Cortex of kidney (tissue), 1 donor: ENCODE data around the gene ATP5ME.
"Not testable (repeated sequence)": the region's sequence is repeated elsewhere in the genome, so short reads cannot be mapped to it uniquely, and the experiment has no call there.

Experiments used
- DNase-seq: peaks from one replicate; lab custom pipeline; 2025; lab: John Stamatoyannopoulos, UW

Gene ATP5ME

DNA sequence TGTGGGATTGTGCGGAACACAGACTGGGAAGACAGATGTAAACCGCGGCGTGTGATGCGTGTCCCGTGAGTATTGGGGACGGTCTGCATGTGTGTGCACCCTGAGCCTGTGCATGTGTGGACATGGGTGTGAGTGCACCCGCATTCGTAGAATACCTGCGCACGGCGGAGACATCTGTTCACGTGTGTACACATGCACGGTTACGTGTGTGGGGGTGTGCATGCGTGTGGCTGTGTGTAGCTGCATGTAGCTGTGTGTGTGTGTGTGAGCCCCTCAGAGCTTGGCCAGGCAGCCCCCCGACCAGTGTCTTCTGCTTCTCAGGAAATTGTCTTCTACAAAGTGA, 19.6 kb downstream of the ATP5ME start:
- DNase-seq: no peak

- DNase-seq: no peak
Observed at GRCh38 chr4:653831-654502, 20.1 kb downstream of the ATP5ME start.

DNA sequence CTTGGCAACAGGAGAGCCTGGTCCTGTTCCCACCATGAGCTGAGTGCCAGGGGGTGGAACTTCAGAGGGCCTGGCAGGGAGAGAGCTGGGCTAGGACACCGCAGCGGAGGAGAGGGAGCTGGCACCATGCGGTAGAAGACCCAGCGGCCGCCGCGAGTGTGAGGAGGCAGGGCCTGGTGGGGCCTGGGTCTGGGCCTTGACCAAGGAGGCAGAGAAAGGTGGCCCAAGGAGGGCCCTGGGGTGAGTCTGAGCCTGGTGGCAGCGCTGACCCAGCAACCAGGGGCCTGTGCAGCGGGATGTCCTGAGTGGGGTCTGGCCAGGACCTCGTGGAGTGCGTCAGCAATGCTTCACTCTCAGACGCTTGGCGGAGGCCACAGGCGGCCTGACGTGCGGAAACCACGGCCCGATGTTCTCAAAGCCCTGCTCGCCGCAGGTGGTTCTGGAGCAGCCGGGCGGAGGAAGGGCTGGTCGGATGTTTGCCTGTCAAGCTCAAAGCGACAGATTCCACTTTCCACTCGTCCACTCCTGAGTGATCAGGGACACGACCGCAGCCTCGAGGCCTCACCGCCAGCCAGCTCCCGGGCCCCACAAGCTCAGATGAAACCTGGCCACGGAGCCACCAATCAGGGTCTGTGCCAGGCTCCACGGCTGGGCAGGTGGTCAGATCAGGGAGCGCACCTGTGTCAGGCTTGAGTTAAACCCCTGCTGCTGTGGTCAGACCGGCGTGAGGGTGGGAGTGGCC, 20.8 kb downstream of the ATP5ME start:
- no peak for DNase-seq

- no peak for DNase-seq
Observed at GRCh38 chr4:651884-652642, 22.0 kb downstream of the ATP5ME start.

- DNase-seq: no peak
Observed at GRCh38 chr4:650951-651883, 22.9 kb downstream of the ATP5ME start.

DNA sequence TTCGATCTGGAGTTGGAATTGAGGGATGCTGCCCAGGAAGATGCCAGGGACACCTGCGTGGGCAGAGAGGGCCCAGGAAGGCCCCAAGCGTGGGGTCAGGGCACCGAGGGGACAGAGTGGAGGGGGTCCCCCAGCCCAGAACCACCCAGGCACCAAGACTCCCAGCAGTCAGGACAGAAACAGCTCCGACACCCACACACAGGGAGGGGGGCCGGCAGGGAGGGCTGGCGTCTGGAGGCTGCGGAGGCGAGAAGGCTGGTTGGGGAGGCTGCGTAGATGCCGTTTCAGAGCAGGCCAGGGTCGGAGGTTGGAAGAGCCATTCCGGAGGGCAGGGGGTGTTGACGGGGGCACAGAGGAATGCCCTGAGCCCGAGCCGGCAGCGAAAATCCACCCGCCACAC, 23.6 kb downstream of the ATP5ME start:
- DNase-seq: no peak

DNA sequence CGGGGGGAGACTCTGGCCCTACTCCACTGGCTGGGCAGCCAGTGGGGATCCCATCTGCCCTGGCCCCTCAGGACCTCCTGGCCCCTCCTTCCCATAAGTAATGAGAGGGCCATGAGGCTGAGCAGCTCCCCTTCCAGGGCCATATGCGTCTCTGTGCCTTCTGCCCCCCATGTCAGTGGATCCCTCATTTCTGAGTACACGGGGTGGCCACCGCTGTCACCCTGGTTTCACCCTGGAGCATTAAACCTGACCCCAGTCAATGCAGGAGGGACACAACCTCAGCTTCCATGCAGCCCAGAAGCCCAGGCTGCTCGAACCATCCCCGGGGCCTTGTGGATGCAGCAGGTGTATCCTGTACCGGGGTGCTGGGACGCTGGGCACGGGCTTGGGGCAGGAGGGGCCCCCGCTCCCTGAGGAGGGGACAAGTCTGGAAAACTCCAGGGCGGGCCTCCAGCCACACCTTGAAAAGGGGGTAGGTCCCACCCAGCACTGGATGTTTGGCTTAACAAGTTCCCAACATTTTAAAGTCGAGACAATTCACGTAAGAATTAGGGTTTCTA, 24.2 kb downstream of the ATP5ME start:
- DNase-seq: no peak

DNA sequence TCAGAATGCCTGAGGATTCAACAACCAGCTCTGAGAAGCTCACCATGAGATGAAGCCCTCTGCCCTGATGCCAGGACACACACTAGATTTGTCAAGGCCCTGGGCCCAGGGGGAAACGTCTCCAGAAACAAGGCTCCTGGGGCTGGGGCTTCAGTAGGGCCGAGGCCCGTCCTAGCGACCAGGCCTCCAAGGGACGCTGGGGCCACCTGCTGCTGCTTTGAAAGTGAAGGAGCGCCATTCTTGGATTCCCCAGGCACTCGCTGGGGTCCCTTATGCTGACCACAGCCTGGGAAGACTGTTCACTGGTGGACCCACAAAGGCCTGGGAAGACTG, 24.8 kb downstream of the ATP5ME start:
- no peak for DNase-seq

DNA sequence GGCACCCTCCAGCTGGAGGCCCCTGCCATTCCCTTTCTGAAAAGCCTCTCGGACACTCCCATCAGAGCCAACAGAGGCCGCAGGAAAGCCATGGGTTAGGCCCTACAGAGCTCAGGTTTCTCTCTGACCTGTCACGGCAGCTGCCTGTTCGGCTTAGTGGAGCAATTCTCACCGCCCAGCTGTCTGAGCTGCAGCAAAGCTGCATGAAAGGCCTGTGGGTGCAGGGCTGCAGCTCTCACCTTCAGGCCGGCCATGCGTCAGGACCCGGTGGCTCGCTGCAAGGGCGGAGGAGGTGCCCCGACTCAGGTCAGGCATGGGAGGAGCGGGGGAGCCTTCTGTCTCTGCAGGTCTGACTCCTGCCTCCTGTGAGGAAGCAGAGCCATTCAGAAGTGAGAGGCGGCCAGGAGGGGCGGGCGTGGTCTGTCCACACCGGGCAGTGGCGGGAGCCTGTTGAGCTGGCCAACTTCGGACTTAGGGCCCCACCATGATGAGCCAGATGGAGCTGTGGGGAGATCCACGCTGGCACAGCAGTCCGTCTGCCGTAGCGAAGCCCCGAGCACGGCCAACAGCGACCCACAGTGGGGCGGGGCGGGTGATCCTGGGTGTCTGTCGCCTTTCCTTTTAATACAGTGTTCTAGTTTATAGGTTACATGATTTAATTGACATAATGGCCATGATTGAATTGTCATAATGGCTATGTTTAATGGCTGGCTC, 25.3 kb downstream of the ATP5ME start:
- DNase-seq: no peak

GRCh38 chr4:647481-647880, 26.6 kb downstream of the ATP5ME start:
- no peak for DNase-seq

DNA sequence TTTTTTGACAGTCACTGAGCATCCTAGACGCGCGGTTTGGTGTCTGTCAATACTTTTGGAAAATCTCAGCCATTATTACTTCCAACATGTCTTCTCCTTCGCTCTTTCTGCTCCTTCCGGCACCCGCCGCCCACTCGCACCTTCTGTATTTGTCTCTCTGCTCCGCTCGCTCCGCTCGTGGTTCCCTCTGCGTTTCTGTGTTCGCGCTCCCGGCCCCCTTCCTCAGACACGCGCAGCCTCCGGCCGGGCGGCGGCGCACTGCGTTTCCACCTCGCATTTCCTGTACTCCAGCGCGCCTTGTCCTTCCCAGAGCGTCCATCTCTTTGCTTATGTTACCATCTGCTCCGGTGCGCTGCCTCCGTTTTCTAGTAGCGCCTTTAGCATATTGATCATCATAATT, 27.6 kb downstream of the ATP5ME start:
- no peak for DNase-seq

DNA sequence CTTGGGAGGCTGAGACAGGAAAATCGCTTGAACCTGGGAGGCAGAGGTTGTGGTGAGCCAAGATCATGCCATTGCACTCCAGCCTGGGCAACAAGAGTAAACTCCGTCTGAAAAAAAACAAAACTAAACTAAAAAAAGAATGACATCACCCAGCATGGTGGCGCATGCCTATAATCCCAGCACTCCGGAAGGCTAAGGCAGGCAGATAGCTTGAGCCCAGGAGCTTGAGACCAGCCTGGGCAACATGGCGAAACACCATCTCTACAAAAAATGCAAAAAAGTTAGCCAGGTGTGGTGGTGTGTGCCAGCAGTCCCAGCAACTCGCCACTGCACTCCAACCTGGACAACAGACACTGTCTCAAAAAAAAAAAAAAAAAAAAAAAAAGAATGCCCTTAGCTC, 31.7 kb downstream of the ATP5ME start:
- not testable (repeated sequence) for DNase-seq

DNA sequence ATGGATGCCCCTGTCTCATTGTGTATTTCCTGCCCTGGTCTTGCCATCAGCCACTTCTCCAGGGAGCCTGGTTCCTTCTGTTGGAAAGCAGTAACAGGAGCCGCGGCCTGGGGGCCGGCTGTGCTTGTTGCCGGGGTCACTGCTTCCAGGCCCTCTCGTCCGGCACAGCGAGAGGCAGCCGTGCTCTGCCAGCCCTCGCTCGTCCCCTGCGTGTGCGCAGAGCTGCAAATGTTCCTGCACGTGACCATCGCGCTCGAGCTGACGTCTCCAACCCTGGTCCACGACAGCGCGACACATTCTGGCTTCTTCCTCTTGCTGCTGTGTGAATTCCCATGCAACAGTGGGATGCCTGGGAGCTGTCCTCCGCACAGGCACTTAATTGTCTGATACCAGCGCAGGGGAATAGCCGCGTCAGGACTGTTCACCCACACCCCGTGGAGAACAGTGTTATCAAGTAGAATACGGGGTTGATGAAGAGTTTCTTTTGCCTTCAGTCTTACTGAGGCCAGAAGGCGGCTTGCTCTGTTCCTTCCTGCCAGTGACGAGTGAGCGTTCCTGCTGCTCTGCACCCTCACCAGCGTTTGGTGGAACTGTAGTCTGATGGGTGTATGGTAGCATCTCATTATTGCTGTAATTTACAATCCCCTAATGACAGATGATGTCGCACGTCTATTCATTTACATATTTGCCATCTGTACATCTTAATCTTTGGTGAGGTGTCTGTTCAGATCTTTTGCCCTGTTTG, 36.4 kb downstream of the ATP5ME start:
- no peak for DNase-seq

- DNase-seq: no peak
Observed at GRCh38 chr4:636628-637159, 37.4 kb downstream of the ATP5ME start.

- DNase-seq: no peak
Observed at GRCh38 chr4:635851-636627, 38.0 kb downstream of the ATP5ME start.

DNA sequence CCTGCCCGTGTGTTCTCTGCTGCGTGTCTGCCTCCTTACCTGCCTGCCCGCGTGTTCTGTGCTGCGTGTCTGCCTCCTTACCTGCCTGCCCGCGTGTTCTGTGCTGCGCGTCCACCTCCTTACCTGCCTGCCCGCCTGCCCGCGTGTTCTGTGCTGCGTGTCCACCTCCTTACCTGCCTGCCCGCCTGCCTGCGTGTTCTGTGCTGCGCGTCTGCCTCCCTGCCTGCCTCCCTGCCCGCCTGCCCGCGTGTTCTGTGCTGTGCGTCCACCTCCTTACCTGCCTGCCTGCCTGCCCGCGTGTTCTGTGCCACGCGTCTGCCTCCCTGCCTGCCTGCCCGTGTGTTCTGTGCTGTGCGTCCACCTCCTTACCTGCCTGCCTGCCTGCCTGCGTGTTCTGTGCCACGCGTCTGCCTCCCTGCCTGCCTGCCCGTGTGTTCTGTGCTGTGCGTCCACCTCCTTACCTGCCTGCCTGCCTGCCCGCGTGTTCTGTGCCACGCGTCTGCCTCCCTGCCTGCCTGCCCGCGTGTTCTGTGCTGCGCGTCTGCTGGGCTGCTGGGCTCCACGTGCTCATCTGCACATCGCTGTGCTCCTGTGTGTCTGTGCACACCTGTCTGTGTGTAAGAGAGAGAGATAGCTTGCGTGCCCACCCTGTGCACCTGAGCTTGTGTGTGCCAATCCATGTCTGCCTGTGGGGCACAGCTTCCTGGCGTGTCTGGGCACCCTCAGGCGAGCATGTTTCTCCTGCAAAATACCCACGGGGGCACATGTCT, 38.8 kb downstream of the ATP5ME start:
- not testable (repeated sequence) for DNase-seq

DNA sequence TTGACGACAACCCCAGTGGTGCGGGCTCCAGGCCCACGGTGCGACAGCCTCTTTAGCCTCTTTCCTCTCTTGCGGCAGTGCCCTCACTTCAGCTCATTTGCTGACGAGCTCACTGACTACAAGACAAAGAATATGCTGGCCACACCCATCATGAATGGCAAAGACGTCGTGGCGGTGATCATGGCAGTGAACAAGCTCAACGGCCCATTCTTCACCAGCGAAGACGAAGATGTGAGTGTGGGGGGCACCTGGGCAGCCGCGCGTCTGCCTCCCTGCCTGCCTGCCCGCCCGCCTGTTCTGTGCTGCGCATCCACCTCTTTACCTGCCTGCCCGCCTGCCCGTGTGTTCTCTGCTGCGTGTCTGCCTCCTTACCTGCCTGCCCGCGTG, 39.5 kb downstream of the ATP5ME start:
- no peak for DNase-seq

DNA sequence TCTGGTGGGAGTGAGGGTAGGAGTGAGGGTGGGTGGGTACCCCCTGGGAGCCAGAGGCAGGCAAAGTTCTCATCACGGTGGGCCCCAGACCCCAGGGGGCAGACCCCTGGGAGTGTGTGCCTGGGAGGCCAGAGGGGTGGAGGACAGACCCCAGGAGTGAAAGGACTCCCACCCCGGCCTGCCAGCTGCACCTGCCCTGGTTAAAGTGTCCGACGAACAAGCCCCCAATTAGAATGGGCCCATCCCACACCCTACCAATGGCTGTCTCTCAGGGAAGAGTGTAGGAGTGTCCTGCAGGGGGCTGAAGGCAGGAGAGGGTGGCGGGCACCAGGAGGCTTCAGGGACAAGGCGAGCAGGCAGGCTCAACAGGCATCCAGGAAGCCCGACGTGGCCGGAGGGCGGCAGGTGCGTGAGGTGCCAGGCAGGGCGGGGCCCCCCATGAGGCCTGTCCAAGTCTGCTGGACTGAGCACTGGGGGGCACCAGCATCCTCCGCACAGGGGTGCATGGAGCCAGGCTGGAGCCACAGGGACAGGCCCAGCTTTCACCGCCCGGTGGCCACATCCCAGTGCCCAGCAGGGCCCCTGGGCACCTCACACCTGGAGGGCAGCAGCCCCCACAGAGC, 40.0 kb downstream of the ATP5ME start:
- no peak for DNase-seq
